Head of caudate nucleus (tissue), 42 donors: ENCODE measurements around the gene AK4.

ENCODE experiments used
- DNase-seq, 42 donors: peaks; one replicate each; pipeline versions ENCODE4 v3.0.0 to v3.0.0-alpha.2; 2020 to 2021; ENCODE audit warnings: mixed read lengths in 7 of 42
- intact Hi-C: fragments of 100-400 bp; cut with DNase I; formaldehyde crosslinking; loops from one replicate; pipeline ENCODE4 v1.15.0; 2022

The AK4 gene

DNA sequence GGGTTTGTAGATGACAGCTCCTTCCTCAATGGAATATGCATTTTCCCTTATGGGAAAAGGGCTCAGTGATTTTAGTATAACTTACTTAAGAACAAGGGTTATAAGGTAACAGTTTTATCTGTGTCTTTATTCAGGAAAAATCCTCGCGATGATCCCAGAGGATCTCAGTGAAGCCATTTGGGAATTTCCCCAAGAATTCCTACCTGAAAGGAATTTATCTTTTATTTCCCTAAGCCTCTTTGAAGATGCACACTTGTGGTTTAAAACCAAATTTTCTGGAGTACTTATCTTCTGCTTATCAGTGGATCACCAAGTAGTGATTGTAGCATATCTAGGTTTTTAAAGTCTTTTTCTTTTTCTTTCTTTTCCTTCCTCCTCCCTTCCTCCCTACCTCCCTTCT is 58.8 kb downstream of the AK4 start:
- no peak for DNase-seq
- intact Hi-C loops: loop anchor here (5.0 kb wide), 1 partner anchor 145 kb away; no protein-coding TSS in a partner anchor

DNA sequence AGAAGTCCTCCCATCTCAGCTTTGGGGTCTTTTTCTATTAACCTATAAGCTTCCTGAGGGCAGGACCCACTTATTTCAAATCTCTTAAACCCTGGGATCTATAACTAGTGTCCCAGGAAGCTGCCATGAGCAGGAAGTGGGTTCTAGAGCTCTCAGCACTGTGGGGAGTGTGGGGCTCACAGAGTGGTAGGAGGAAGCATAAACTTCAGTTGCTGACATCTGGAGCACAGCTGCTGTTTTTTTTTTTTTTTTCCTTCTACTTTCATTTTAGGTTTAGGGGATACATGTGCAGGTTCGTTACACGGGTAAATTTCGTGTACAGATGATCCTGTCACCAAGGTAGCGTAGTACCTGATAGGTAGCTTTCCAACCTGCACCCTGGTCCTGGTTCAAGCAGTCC is 59.3 kb downstream of the AK4 start:
- intact Hi-C loops: loop anchor here (5.0 kb wide), 1 partner anchor 145 kb away; no protein-coding TSS in a partner anchor
- DNase-seq: no peak

DNA sequence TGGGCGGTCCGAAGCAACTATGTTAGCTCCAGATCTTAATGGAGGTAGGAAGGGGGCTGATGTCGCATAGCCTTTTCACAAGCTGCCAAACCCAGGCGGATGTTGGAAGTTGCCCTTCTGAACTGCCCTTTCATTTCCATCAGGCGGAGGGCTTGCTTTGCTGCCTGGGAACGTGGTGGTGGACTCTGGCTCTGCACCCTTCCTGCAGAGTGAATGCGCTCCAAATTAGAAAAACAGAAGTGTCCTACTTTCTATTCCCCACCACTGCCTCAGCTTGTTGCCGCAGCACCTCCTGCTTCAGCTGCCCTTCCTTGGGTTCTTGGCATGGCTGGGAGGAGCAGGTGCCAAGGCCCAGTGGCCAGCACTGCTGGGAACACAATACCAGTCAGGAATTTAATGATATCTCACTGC is 60.6 kb downstream of the AK4 start:
- peak in 34 of 42 donors; percentile 2 to 72 (median 35) for DNase-seq
- intact Hi-C loops: loop anchor here (5.0 kb wide), 1 partner anchor 146 kb away; no protein-coding TSS in a partner anchor

DNA sequence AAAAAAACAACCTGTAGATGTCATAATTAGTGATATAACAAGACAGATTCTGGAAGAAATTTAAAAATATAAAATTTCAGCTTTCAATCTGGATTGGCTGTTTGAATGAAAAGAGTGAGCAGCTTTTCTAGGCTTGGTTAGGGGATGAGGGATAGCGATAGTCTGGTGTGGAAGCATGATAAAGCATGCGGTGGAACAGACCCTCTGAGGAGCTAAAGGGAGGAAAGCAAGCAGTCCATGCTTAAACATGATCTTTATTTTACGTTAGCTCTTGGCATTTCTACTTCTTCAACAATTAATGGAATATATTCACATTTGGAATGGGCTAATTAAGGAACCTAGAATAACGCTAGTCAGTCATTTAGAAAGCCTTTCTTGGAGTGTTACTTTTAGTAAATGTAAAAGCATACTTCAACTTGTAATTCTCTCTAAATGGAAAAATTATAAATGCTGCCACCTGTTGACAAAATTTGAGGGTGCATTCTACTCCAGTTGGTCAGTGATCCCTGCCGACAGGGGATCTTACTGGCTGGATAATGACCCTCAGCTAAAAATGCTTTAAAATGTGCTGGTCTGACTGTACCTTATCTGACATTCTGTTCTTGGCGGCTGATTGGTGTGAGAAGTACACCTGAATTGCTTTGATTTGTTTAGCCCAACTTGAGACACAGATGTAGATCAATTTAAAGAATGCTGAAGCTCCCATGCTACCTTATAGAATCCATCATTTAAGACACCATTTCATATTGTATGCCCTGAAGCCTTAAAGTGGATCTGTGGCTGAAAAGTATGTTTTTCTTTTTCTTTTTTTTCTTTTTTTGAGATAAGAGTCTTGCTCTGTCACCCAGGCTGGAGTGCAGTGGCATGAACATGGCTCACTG is 61.2 kb downstream of the AK4 start:
- intact Hi-C loops: loop anchor here (5.0 kb wide), 1 partner anchor 147 kb away; no protein-coding TSS in a partner anchor
- DNase-seq: peak in 13 of 42 donors; percentile 12 to 70 (median 27)

DNA sequence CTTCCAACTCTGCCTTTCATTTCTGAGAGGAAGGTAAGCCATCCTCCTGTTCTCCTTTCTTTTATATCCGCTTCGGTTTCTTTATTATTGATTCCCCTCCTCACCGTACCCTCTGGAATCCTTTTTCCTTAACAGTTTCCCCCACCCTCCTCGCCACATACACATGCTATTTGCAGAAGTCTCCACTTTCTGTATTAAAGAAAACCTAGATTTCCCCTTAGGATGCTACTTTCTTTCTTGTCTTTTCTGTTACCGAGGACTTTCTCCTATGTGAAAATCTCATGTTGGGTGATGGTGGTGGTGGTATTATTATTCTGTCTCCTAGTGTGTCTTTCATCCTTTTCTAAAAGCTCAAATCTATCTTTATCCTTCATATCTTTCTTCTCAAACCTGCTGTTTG is 62.3 kb downstream of the AK4 start:
- intact Hi-C loops: loop anchor here (10.0 kb wide), 1 partner anchor 484 kb away; no protein-coding TSS in a partner anchor
- DNase-seq: no peak

DNA sequence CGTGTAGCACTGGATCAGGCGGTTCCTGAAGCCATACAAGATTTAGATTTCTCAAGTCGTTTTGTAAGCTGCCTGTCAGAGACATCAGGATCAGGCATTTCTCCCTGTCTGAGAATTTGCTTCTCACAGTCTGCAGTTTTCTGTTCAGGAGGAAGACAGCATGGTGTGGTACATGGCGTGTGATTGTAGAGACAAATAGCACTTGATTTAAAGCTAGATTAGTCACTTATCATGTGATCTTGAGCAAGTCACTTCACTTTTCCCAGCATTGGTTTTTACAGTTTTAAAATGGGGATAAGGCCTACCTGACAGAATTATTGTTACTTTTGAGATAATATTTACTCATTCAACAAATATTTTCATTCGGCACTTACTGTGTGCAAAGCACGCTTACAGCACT is 63.3 kb downstream of the AK4 start:
- no peak for DNase-seq
- intact Hi-C loops: loop anchor here (10.0 kb wide), 1 partner anchor 483 kb away; no protein-coding TSS in a partner anchor

DNA sequence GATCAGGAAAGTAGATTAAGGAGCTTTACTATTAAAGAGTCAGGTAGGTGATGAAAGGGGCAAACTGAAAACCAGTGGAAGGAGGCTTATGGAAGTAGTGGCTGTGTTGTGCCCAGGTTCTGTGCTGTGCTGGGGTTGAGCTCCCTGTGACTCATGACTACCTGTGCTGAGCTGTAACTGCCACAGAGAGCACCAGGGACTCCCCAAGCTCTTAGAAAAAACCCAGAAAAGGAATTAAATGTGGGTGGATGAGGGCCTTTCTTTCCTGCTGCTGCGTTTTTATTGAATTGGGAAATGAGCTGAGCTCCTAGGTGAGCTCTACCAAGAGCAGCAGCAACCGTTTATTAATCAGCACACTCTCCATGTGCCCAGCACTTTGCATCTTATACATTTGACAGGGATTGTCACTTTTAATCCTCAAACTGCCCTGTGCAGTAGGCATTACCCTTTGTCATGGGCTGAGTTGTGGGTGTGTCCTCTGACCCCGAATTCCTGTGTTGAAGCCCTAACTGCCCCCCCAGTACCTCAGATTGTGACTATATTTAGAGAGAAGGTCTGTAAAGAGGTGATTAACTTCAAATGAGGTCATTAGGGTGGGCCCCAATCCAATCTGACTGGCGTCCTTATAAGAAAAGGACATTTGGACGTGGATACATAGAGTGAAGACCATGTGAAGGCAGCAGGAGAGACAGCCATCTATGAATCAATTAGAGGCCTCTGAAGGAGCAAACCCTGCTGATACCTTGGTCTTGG is 65.4 kb downstream of the AK4 start:
- DNase-seq: peak in 29 of 42 donors; percentile 5 to 84 (median 43)
- intact Hi-C loops: loop anchor here (10.0 kb wide), 1 partner anchor 481 kb away; no protein-coding TSS in a partner anchor

DNA sequence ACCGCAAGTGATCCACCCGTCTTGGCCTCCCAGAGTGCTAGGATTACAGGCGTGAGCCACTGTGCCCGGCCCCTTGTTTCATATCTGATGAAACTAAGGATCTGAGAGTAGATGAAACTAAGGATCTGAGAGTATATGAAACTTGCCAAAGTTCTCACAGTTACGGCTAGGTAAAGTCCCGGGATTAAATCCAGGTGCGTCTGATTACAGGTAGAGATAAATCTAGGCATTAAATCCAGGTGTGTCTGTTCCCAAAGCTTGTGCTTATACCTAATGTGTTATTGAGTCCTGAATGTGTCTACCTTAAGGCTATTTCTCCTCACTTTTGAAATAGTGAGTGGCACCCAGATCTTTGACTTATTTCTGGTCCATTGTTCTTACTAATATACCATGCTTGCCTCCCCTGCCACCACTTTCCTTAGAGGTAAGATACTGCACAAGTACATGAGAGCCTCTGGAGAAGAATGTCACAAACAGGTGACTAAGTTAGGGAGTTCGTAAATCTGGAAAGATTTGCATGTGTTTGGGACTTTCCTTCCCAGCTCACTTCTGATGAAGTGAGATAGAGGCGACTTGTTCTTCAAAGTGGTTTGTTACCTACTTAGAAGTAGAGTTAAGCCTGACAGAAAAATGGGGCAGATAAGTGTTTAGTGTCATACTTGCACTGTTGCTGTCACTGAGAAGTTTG is 66.5 kb downstream of the AK4 start:
- intact Hi-C loops: loop anchor here (10.0 kb wide), 1 partner anchor 480 kb away; no protein-coding TSS in a partner anchor
- DNase-seq: no peak

DNA sequence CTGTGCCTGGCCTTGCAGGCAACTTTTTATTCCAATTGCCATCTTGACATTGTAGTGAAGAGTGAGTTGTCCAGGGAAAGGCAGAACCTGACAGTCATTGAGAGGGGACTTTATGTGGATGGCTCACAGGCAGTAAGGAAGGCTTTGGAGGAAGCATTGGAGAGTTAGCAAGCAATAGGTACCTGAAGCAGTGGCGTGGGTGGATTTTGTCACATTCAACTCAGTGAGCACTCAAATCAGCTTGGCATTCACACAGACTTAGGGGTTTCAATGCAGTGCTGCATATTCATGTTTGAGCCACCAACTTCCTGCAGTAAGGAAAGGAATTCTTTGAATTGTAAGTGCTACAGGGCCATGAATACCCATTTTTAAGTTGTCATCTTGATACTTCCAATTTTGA is 69.0 kb downstream of the AK4 start:
- DNase-seq: peak in 18 of 42 donors; percentile 11 to 68 (median 32)
- intact Hi-C loops: loop anchor here (10.0 kb wide), 1 partner anchor 478 kb away; no protein-coding TSS in a partner anchor

DNA sequence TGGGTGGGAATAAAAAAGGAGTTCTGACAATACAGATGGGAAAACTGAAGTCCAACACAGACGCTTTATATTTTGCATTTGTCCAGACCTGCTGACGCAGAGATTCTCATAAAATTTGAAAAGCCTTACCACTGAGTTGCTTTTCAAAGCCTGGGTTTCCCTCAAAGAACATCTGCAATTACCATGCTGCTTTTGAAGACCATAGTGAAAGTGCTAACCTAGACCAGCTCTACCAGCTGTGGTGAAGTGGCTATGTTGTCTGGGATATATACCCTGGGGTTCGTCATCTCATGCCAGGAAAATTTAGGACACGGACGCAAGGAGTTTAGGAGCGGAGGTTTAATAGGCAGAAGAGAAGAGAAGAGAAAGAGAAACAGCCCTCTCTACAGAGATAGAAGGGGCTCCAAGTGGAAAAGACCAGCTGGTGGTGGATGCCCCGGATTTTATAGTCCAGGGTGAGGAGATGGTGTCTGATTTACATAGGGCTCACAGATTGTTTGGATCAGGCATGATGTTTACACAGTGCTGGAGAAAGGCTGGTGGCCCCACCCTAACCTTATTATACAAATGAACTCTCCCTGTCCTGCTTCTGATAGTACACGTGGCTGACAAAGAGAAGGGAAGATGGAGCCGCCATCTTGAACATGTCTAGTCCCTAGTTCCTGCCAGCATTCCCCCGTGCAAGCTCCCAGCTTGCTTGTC is 73.8 kb downstream of the AK4 start:
- intact Hi-C loops: no loop called here
- no peak for DNase-seq

DNA sequence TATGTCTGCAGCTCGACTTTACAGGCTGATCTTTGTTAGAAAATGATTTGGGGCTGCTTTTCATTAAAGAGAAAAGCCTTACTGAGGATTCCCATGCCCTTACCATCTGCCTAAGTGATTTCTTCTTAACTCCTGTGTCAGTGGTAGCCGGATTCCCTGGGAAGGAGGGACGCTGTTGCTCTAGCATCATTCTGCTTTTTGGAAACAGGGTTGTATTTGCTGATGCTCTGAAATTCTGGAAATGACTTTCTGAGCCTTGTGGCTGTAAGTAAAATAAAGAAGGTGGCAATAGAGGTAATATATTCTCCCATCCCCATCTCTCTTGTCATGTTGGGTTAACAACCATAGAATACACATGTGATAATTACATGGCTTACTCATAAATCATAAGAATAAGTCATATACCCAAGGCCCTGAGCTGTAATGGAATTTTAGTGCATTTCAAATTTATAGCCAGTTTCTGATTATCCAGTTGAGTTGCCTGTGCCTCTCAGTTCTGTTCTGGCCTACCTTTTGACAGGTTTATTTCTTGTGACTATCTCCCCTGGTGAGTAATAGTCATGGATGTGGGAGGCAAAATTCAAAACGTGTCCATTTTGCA is 74.4 kb downstream of the AK4 start:
- intact Hi-C loops: no loop called here
- no peak for DNase-seq

DNA sequence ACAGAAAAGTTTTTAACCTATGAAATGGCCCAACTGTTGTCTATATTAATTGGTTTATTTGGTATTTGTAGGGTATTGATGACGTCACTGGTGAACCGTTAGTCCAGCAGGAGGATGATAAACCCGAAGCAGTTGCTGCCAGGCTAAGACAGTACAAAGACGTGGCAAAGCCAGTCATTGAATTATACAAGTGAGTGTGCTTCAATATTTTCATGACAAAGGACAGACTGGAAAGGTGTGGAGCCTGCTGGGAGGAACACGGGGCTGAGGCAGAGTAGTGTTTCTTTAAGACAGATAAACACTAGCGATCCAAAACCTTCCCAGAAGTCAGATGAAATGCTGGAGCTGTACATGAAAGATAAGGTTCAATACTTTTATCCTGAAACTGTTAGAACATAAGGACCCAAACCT is 76.7 kb downstream of the AK4 start:
- intact Hi-C loops: no loop called here

DNA sequence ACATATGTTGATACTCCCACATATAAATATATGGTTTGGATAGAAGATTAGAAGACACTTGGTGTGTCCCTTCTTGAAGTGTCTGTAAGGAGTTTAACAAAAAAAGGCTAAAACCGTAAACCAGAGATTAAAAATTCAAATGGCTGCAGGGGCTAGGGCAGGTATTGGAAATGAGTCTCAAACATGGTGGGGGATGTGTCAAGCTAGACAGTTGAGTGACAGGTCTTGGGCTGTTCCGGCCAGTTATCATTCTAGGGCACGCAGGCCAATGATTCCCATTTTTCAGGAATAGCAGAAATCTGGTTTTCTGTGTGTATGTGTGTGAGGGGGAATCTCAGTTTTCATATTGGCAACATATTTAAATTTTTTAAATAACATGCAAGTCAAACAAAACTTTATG is 77.2 kb downstream of the AK4 start:
- intact Hi-C loops: no loop called here

More for the DNA sequence above, 76.7 kb downstream of the AK4 start:
- no peak for DNase-seq

DNA sequence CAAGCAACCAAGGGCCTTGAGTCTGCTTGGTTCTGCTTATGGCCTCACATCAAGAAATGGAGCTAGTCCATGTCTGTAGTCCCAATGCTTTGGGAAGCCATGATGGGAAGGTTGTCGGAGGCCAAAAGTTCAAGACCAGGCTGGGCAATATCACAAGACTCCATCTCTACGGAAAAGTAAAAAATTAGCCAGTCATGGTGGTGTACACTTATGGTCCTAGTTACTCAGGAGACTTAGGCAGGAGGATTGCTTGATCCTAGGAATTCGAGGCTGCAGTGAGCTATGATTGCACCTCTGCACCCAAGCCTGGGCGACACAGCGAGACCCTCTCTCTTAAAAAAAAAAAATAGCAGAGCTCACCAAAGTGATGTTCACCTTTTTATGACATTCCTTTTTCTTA is 81.2 kb downstream of the AK4 start:
- intact Hi-C loops: no loop called here
- DNase-seq: no peak

More for the DNA sequence above, 77.2 kb downstream of the AK4 start:
- no peak for DNase-seq

DNA sequence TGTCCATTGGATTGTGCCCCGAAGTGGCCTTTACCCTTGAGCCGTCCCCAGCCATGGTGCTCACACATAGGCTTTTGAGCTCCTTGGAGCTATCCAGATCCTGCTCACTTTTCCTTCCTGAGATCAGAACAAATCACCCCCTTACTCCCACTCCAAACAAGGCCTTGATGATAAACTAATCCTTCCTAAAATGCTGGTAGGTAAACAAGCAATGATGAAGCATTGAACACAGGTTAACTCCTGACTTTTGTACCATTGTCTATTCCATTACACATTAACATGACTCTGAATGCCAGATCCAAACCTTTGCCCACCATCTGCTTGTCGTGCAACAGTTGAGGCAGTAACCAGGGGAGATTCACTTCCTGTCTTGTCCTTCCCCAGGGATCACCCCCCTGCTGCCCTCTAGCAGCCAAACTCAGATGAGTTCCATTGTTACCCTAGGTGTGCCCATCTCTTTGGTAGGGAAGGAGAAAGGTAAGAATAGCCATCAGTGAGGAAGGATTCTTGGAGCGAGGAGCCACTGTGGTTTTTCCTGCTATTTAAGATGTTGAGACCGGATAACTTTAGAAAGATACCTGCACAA is 81.8 kb downstream of the AK4 start:
- intact Hi-C loops: no loop called here
- no peak for DNase-seq

DNA sequence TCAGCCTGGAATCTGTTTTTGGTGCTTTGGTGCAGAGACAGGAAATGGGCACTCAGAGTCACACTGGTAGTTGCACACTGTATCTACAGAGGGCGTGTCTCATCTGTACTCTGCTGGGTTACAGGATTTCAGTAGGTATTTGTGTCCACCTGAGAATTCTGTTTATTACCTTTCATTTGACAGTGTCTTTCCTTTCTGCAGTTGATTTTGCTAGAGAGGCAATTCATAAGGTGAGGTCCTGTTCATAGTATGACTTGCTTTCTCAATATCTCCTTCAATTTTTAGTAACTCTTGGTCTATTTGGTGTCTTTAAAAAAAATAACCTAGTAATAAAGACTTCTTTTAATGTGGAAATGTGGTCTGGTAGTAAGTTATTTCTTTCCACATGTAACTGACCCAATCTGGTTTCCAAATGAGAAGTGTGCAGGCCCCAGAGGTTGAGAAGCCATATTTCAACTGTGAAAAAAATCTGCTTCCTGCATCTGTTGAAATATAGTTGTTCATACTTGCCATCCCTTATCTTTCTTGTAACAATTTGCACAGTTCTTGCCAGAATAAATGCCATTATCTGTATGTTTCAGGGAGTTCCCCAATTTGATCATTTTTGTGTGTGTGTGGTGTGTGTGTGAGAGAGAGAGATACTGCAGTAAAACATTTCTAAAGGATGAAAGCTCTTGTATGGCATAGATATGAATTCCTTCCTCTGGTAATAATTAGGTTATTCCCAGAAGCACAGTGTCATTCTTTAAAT is 82.9 kb downstream of the AK4 start:
- intact Hi-C loops: no loop called here
- no peak for DNase-seq

DNA sequence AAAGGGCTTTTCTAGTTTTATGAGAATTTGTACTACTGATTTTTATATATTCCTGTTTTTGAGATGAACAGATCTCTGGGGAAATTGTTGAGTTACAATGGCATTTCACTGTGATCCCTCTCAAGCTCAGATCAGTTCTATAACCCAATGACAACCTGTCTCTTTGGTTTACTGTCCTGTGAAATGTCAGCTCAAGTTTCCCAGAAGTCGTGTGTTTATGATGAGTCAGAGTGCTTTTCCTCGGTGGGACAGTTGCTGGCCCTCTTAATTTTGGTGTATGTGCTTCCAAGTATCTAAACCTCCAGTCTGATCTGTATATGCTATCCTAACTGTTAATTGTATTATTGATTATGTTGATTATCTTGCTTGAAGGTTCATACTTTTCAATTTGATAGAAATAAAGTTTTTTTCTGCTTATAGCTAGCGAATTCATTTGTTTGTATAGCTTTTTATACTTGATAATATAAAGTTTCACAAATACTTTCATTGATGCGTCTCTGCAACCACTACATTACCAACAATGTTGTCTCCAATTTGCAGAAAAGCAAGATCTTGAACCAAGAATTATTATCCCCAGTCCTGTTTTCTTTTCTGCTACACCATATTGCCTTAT is 83.8 kb downstream of the AK4 start:
- intact Hi-C loops: no loop called here
- DNase-seq: no peak
